ENCODE data around the gene CAPS.

The CAPS gene

DNA sequence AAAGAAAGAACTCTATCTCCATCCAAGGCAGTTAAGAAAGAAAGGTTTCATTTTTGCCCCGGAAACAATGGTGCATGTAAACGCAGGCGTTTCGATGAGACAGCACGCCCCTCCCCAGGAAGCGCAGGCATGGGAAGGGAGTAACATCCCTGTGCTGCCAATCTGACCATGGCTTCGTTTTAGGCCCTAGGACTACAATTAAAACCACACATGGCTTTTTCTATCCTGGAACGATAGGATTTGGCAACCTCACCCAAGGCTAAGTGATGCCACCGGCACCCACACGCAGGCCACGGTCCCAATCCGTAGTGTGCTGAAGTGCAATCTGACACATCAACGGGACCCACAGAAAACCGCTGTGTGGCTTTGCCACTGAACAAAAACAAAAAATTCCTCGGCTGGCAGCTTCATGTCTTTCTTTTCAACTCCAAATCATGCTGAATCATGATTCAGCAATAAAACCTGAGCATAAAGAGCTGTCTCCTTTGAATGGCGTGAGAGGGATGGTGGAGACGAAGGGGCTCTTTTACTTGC lies 39.7 kb downstream of the CAPS start:
- Histone ChIP-seq H3K4me2 (ENCODE audit: low read length) (no peak overlapping the region), H4K20me1 (ENCODE audit: insufficient read depth, low read length) (peaks cover 97% of the 10 kb centered on the region), H2AFZ (ENCODE audit: low read depth, low read length) (no peak overlapping the region), H3K9me3 (ENCODE audit: insufficient read depth, low read length) (no peaks in the 10 kb centered on the region), H3K27me3 (ENCODE audit: low read depth, low read length) (no peaks in the 10 kb centered on the region), H3K79me2 (ENCODE audit: low read length) (peaks cover 100% of the 10 kb centered on the region), H3K4me3 (ENCODE audit: low read length) (no peak overlapping the region), H3K36me3 (replicated peaks; ENCODE audit: low read depth, low read length) (peaks cover 39% of the 10 kb centered on the region), H3K9ac (ENCODE audit: low read length) (no peak overlapping the region), H3K27ac (ENCODE audit: low read length) (no peak overlapping the region), H3K4me1 (ENCODE audit: low read length) (peaks cover 51% of the 10 kb centered on the region)
- TF ChIP-seq, protein P1, sequence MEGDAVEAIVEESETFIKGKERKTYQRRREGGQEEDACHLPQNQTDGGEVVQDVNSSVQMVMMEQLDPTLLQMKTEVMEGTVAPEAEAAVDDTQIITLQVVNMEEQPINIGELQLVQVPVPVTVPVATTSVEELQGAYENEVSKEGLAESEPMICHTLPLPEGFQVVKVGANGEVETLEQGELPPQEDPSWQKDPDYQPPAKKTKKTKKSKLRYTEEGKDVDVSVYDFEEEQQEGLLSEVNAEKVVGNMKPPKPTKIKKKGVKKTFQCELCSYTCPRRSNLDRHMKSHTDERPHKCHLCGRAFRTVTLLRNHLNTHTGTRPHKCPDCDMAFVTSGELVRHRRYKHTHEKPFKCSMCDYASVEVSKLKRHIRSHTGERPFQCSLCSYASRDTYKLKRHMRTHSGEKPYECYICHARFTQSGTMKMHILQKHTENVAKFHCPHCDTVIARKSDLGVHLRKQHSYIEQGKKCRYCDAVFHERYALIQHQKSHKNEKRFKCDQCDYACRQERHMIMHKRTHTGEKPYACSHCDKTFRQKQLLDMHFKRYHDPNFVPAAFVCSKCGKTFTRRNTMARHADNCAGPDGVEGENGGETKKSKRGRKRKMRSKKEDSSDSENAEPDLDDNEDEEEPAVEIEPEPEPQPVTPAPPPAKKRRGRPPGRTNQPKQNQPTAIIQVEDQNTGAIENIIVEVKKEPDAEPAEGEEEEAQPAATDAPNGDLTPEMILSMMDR (IDR thresholded peaks at IDR 0.05; ENCODE audit: low read depth, low read length): no peak
- TF ChIP-seq EZH2phosphoT487 (IDR thresholded peaks at IDR 0.05; ENCODE audit: low read depth): no peak

DNA sequence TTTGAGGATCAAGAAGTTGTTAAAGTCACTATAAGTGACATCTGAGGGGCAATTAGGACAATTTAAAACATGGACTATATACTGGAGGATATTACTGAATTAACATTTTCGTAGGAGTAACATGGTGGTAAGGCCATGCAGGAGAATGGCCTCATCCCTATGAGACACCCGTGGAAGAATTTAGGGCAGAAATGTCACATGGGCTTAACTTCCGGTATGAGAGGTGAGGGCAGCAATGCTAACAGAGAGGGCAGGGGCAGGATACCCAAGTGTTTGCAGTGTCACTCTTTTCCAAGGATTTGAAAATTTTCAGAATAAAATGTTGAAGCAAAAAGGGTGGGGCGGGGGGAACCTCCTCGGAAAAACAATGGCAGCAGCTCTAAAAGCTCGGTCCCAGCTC lies 40.2 kb downstream of the CAPS start:
- TF ChIP-seq, protein P1 (IDR thresholded peaks at IDR 0.05; ENCODE audit: low read depth, low read length): no peak
- TF ChIP-seq EZH2phosphoT487 (IDR thresholded peaks at IDR 0.05; ENCODE audit: low read depth): no peak
- H3K4me1 ChIP-seq (ENCODE audit: low read length): peaks cover 49% of the 10 kb centered on the region
- no peaks in the 10 kb centered on the region for H3K27me3 ChIP-seq (ENCODE audit: low read depth, low read length)
- peaks cover 97% of the 10 kb centered on the region for H4K20me1 ChIP-seq (ENCODE audit: insufficient read depth, low read length)
- H3K79me2 ChIP-seq (ENCODE audit: low read length): peaks cover 100% of the 10 kb centered on the region
- H3K9me3 ChIP-seq (ENCODE audit: insufficient read depth, low read length): no peaks in the 10 kb centered on the region
- no peak overlapping the region for H3K9ac ChIP-seq (ENCODE audit: low read length)
- no peak overlapping the region for H3K4me2 ChIP-seq (ENCODE audit: low read length)
- no peak overlapping the region for H2AFZ ChIP-seq (ENCODE audit: low read depth, low read length)
- peaks cover 33% of the 10 kb centered on the region for H3K36me3 ChIP-seq (replicated peaks; ENCODE audit: low read depth, low read length)
- no peak overlapping the region for H3K27ac ChIP-seq (ENCODE audit: low read length)
- H3K4me3 ChIP-seq (ENCODE audit: low read length): no peak overlapping the region

DNA sequence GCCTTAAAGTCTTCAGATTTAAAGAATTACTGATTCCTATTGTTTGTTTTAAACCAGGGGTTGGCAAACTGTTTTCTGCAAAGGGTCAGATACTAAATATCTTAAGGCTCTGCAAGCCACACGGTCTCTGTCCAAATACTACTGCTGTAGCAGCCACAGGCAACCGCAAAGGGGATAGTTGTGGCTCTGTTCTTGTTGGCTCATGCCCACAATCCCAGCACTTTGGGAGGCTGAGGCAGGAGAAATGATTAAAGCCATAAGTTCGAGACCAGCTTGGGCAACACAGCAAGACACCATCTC lies 41.5 kb downstream of the CAPS start:
- no peaks in the 10 kb centered on the region for H3K9me3 ChIP-seq (ENCODE audit: insufficient read depth, low read length)
- H3K9ac ChIP-seq (ENCODE audit: low read length): no peak overlapping the region
- TF ChIP-seq EZH2phosphoT487 (IDR thresholded peaks at IDR 0.05; ENCODE audit: low read depth): no peak
- TF ChIP-seq, protein P1 (IDR thresholded peaks at IDR 0.05; ENCODE audit: low read depth, low read length): no peak
- H2AFZ ChIP-seq (ENCODE audit: low read depth, low read length): no peak overlapping the region
- H3K27ac ChIP-seq (ENCODE audit: low read length): no peak overlapping the region
- H3K4me2 ChIP-seq (ENCODE audit: low read length): no peak overlapping the region
- peaks cover 100% of the 10 kb centered on the region for H3K79me2 ChIP-seq (ENCODE audit: low read length)
- no peak overlapping the region for H3K4me3 ChIP-seq (ENCODE audit: low read length)
- peaks cover 36% of the 10 kb centered on the region for H3K4me1 ChIP-seq (ENCODE audit: low read length)
- H4K20me1 ChIP-seq (ENCODE audit: insufficient read depth, low read length): peaks cover 98% of the 10 kb centered on the region
- peaks cover 25% of the 10 kb centered on the region for H3K36me3 ChIP-seq (replicated peaks; ENCODE audit: low read depth, low read length)
- no peaks in the 10 kb centered on the region for H3K27me3 ChIP-seq (ENCODE audit: low read depth, low read length)

DNA sequence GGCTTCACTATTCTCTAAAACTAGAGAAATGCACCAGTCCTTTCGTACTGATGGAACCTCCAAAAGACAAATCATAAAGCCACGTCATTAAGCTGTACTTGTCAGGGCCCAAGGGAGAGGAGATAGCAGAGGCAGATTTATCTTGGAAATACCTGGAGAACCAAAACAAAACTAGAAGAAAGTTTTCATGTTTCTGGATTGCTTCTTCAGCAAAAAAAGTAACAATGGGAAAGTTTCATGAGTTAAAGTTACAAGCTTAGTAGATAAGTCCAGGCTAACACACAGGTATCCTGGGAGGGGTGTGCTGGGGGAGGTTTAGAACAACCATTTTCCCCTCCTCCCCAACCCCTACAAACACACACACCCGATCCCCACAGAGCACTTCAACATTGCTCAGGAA lies 42.3 kb downstream of the CAPS start:
- Histone ChIP-seq H3K4me1 (ENCODE audit: low read length) (peaks cover 29% of the 10 kb centered on the region), H3K27me3 (ENCODE audit: low read depth, low read length) (no peaks in the 10 kb centered on the region), H4K20me1 (ENCODE audit: insufficient read depth, low read length) (peaks cover 96% of the 10 kb centered on the region), H3K9ac (ENCODE audit: low read length) (no peak overlapping the region), H2AFZ (ENCODE audit: low read depth, low read length) (no peak overlapping the region), H3K4me2 (ENCODE audit: low read length) (no peak overlapping the region), H3K36me3 (replicated peaks; ENCODE audit: low read depth, low read length) (peaks cover 18% of the 10 kb centered on the region), H3K79me2 (ENCODE audit: low read length) (peaks cover 100% of the 10 kb centered on the region), H3K9me3 (ENCODE audit: insufficient read depth, low read length) (no peaks in the 10 kb centered on the region), H3K27ac (ENCODE audit: low read length) (no peak overlapping the region), H3K4me3 (ENCODE audit: low read length) (no peak overlapping the region)
- TF ChIP-seq EZH2phosphoT487 (IDR thresholded peaks at IDR 0.05; ENCODE audit: low read depth): no peak
- TF ChIP-seq, protein P1 (IDR thresholded peaks at IDR 0.05; ENCODE audit: low read depth, low read length): no peak
